Liver (tissue), 9 donors: ENCODE data around the gene KRTAP10-8. TPM values are rescaled to one million over a fixed set of nuclear protein-coding genes. Genes with fewer than 3 reads are reported as not detected.

Source experiments
- DNase-seq: peaks from one replicate; pipeline ENCODE4 v3.0.0-alpha.2; 2017; ENCODE audit warnings: low spot score
- H3K27ac ChIP-seq, 2 donors: one replicate each; pipeline ENCODE4 v1.7.0; 2013; ENCODE audit warnings: inconsistent platforms in 2 of 2, low read length in 2 of 2, control low read depth in 1 of 2, low read depth in 1 of 2, mild to moderate bottlenecking in 1 of 2
- H3K27me3 ChIP-seq, 4 donors: one replicate each; pipeline versions ENCODE4 v1.6.1 to v1.7.0; 2013; ENCODE audit warnings: low read length in 3 of 4, inconsistent platforms in 1 of 4, mild to moderate bottlenecking in 1 of 4, moderate library complexity in 1 of 4; ENCODE audit not compliant: control insufficient read depth in 4 of 4, insufficient read depth in 4 of 4
- H3K36me3 ChIP-seq, 4 donors: one replicate each; pipeline versions ENCODE4 v1.6.1 to v1.7.0; 2013; ENCODE audit warnings: low read length in 3 of 4, mild to moderate bottlenecking in 3 of 4, low read depth in 1 of 4, moderate library complexity in 1 of 4; ENCODE audit not compliant: control insufficient read depth in 4 of 4, insufficient read depth in 3 of 4
- H3K4me1 ChIP-seq, 4 donors: one replicate each; pipeline versions ENCODE4 v1.6.1 to v1.7.0; 2013; ENCODE audit warnings: low read length in 3 of 4, mild to moderate bottlenecking in 3 of 4, moderate library complexity in 1 of 4; ENCODE audit not compliant: control insufficient read depth in 4 of 4, insufficient read depth in 4 of 4
- H3K4me3 ChIP-seq, 3 donors: one replicate each; pipeline versions ENCODE4 v1.6.1 to v1.7.0; 2013; ENCODE audit warnings: low read length in 3 of 3, control low read depth in 1 of 3, low read depth in 1 of 3, mild to moderate bottlenecking in 1 of 3
- H3K9ac ChIP-seq, 2 donors: one replicate each; pipeline ENCODE4 v1.7.0; 2013; ENCODE audit warnings: low read length in 2 of 2, mild to moderate bottlenecking in 2 of 2, moderate library complexity in 2 of 2, control low read depth in 1 of 2, low read depth in 1 of 2
- H3K9me3 ChIP-seq, 4 donors: one replicate each; pipeline versions ENCODE4 v1.6.1 to v1.7.0; 2013; ENCODE audit warnings: low read length in 3 of 4; ENCODE audit not compliant: control insufficient read depth in 4 of 4
- FOXA1 ChIP-seq: IDR thresholded peaks from 2 replicates; pipeline ENCODE4 v1.6.1; 2016; ENCODE audit warnings: antibody characterized with exemption
- FOXA2 ChIP-seq: IDR thresholded peaks from 2 replicates; pipeline ENCODE4 v1.6.1; 2016; ENCODE audit warnings: antibody characterized with exemption
- GABPA ChIP-seq, 2 donors: IDR thresholded peaks in 1 of 2; conservative IDR thresholded peaks in 1 of 2; 2 replicates each; pipeline ENCODE4 v1.6.1; 2016; ENCODE audit warnings: antibody characterized with exemption in 2 of 2, mild to moderate bottlenecking in 1 of 2, moderate library complexity in 1 of 2
- HNF4A ChIP-seq, 2 donors: conservative IDR thresholded peaks; 2 replicates each; pipeline ENCODE4 v1.6.1; 2016; ENCODE audit warnings: antibody characterized with exemption in 2 of 2, mild to moderate bottlenecking in 2 of 2
- HNF4G ChIP-seq: IDR thresholded peaks from 2 replicates; pipeline ENCODE4 v1.6.1; 2016; ENCODE audit warnings: antibody characterized with exemption
- JUND ChIP-seq, 2 donors: IDR thresholded peaks; 2 replicates each; pipeline ENCODE4 v1.6.1; 2016; ENCODE audit warnings: antibody characterized with exemption in 2 of 2
- MAX ChIP-seq: IDR thresholded peaks from 2 replicates; pipeline ENCODE4 v1.6.1; 2016; ENCODE audit warnings: antibody characterized with exemption
- NR2F2 ChIP-seq: IDR thresholded peaks from 2 replicates; pipeline ENCODE4 v1.6.1; 2016; ENCODE audit warnings: antibody characterized with exemption
- RAD21 ChIP-seq, 2 donors: IDR thresholded peaks; 2 replicates each; pipeline ENCODE4 v1.6.1; 2016; ENCODE audit warnings: antibody characterized with exemption in 2 of 2, mild to moderate bottlenecking in 2 of 2
- REST ChIP-seq: IDR thresholded peaks from 2 replicates; pipeline ENCODE4 v1.6.1; 2016; ENCODE audit warnings: antibody characterized with exemption, mild to moderate bottlenecking
- RXRA ChIP-seq, 2 donors: IDR thresholded peaks; 2 replicates each; pipeline ENCODE4 v1.6.1; 2017 to 2018; ENCODE audit warnings: antibody characterized with exemption in 2 of 2, mild to moderate bottlenecking in 1 of 2
- SP1 ChIP-seq: IDR thresholded peaks from 2 replicates; pipeline ENCODE4 v1.6.1; 2018; ENCODE audit warnings: antibody characterized with exemption, mild to moderate bottlenecking
- TAF1 ChIP-seq: conservative IDR thresholded peaks from 2 replicates; pipeline ENCODE4 v1.6.1; 2016; ENCODE audit warnings: antibody characterized with exemption, mild to moderate bottlenecking
- ZBTB33 ChIP-seq: IDR thresholded peaks from 2 replicates; pipeline ENCODE4 v1.6.1; 2016; ENCODE audit warnings: antibody characterized with exemption
- WGBS: extraction: QIAGEN DNeasy Blood & Tissue Kit; methylation state at CpG from one replicate; pipeline ENCODE4 v1.1.7; 2013; 5-methylcytosine and 5-hydroxymethylcytosine counted together
- polyA plus RNA-seq, 2 donors: library from polyadenylated mRNA; stranded (reverse) in 1 of 2; unstranded in 1 of 2; fragments of 200-250 nt in 1 of 2; fragments of >200 nt in 1 of 2; fragmentation: Nextera tagmentation in 1 of 2; extraction: Ambion mirVana in 1 of 2; gene quantifications; one replicate each; pipeline versions ENCODE4 v1.2.1 to v1.2.3, GENCODE V29; 2013 to 2015
- total RNA-seq, 2 donors: library from RNA; depleted of rRNA; stranded (reverse); fragments of >200 nt; gene quantifications; one replicate each; pipeline ENCODE4 v1.2.3, GENCODE V29; 2014
- TF ChIP-seq, protein P1 (sequence below): fragments of 150-350 bp; IDR thresholded peaks from 2 replicates; pipeline ENCODE4 v1.5.1; 2017; ENCODE audit warnings: improper control_type of control experiment, low read depth, low read length; ENCODE audit not compliant: missing input control
- TF ChIP-seq, protein P2 (sequence below): IDR thresholded peaks from 2 replicates; pipeline ENCODE4 v1.6.1; 2016; ENCODE audit warnings: antibody characterized with exemption
- donor health status: healthy.
- donor health status: healthy.
- donor health status: healthy.
- donor health status: healthy.
- donor health status: healthy.

The KRTAP10-8 gene
- total and polyA plus RNA-seq, 4 donors: not detected

DNA sequence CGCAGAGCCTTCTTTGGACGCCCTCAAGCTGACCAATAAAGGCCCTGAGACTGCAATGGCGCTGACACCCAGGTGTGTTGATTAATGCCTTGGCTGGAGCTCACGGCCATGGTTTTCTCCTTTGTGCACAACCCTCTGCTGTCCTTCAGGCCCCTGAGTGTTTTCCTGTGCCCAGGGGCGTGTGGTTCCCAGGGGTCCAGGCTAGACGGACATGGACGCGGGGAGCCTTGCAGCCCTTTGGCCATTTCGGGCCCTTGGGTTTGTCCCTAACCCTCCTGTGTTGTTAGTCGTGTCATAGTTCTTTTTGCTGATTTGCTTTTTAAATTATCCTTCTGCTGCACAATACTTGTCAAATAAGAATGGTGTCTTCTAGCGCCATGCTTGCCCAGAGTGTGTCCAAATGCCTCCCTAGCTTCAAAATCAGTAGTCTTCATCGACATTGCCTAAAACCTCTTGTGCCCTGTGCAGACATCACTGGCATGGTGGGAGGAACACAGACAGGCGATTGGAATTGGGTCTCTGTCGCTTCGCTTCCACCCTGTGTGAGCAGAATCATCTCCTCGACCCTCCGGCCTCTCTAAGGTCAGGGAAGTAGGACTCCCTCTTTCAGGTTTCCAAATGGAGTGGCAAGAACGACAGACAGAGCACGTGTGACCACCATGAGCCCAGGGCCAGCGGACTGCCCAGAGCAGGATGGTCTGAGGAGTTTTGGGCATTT is 36.4 kb upstream of the KRTAP10-8 start:
- H3K9ac ChIP-seq: no peak overlapping the region
- H3K4me3 ChIP-seq: no peak overlapping the region
- H3K36me3 ChIP-seq: no peaks in the 10 kb centered on the region
- H3K27ac ChIP-seq: no peak overlapping the region
- H3K4me1 ChIP-seq: peaks cover 0 to 12% (median 3%) of the 10 kb centered on the region in 4 donors
- DNase-seq: peak; percentile 27
- no peak for TF ChIP-seq NR2F2
- no peak for TF ChIP-seq ZBTB33
- TF ChIP-seq HNF4G: no peak
- TF ChIP-seq RAD21 (IDR thresholded peaks at IDR 0.05): no peak
- no peak for TF ChIP-seq TAF1
- TF ChIP-seq, protein P1, sequence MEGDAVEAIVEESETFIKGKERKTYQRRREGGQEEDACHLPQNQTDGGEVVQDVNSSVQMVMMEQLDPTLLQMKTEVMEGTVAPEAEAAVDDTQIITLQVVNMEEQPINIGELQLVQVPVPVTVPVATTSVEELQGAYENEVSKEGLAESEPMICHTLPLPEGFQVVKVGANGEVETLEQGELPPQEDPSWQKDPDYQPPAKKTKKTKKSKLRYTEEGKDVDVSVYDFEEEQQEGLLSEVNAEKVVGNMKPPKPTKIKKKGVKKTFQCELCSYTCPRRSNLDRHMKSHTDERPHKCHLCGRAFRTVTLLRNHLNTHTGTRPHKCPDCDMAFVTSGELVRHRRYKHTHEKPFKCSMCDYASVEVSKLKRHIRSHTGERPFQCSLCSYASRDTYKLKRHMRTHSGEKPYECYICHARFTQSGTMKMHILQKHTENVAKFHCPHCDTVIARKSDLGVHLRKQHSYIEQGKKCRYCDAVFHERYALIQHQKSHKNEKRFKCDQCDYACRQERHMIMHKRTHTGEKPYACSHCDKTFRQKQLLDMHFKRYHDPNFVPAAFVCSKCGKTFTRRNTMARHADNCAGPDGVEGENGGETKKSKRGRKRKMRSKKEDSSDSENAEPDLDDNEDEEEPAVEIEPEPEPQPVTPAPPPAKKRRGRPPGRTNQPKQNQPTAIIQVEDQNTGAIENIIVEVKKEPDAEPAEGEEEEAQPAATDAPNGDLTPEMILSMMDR: no peak
- TF ChIP-seq FOXA2: no peak
- no peak for TF ChIP-seq JUND (IDR thresholded peaks at IDR 0.05)
- no peak for TF ChIP-seq SP1
- TF ChIP-seq GABPA (IDR thresholded peaks at IDR 0.05 in 1 of 2, conservative IDR thresholded peaks at IDR 0.05 in 1 of 2): no peak
- TF ChIP-seq MAX: no peak
- TF ChIP-seq RXRA (IDR thresholded peaks at IDR 0.05): no peak
- TF ChIP-seq REST: no peak
- TF ChIP-seq, protein P2, sequence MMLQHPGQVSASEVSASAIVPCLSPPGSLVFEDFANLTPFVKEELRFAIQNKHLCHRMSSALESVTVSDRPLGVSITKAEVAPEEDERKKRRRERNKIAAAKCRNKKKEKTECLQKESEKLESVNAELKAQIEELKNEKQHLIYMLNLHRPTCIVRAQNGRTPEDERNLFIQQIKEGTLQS: no peak
- no peaks in the 10 kb centered on the region for H3K27me3 ChIP-seq
- peaks cover 0 to 7% (median 1%) of the 10 kb centered on the region in 4 donors for H3K9me3 ChIP-seq
- WGBS: 91% methylated on average over 20 of the region's 20 CpGs

DNA sequence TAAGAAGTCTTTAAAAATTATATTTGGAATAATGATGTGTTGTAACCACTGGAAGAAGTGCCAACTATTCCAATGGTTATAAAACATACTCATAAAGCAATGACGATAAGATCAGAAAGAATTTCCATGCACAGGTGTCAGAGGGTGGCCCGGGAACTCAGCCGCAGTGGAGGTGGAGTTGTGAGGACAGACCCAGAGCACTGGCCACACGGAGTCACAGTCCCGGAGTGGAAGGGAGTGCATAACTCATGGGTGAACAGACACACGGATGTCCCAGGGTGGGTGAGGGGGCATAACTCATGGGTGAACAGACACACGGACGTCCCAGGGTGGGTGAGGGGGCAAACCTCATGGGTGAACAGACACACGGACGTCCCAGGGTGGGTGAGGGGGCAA is 35.9 kb upstream of the KRTAP10-8 start:
- TF ChIP-seq REST (no peak), FOXA1 (no peak), RXRA (IDR thresholded peaks at IDR 0.05) (no peak), SP1 (no peak), JUND (IDR thresholded peaks at IDR 0.05) (no peak), MAX (no peak), HNF4G (no peak), HNF4A (conservative IDR thresholded peaks at IDR 0.05) (no peak)
- TF ChIP-seq, protein P2: no peak
- Histone ChIP-seq H3K4me3 (no peak overlapping the region), H3K9me3 (peaks cover 0 to 7% (median 1%) of the 10 kb centered on the region in 4 donors), H3K4me1 (peaks cover 0 to 13% (median 3%) of the 10 kb centered on the region in 4 donors), H3K9ac (no peak overlapping the region), H3K36me3 (no peaks in the 10 kb centered on the region), H3K27me3 (no peaks in the 10 kb centered on the region), H3K27ac (no peak overlapping the region)
- peak; percentile 28 for DNase-seq
- 89% methylated on average over 10 of the region's 10 CpGs for WGBS
